OCI-LY7 (cell line): ENCODE measurements around the gene DLGAP1. TPM values are rescaled to one million over a fixed set of nuclear protein-coding genes. Genes with fewer than 3 reads are reported as not detected.

Source experiments
- BruUV-seq: library from RNA; stranded (reverse); fragments of 400-500 nt; replicated peaks from 2 replicates; lab custom pipeline; 2021; lab: Mats Ljungman, UMichigan
- CTCF ChIA-PET: fragments of 300-600 bp; sonication (Branson Sonifier 250); formaldehyde crosslinking; loops from one replicate; lab custom pipeline; 2022; ENCODE audit warnings: antibody characterized with exemption; ENCODE audit not compliant: unreplicated experiment; lab: Charles Lee
- POLR2A ChIA-PET: fragments of 300-600 bp; sonication (Branson Sonifier 250); formaldehyde crosslinking; loops from one replicate; lab custom pipeline; 2022; ENCODE audit warnings: antibody characterized with exemption; lab: Charles Lee
- DNase-seq: peaks from one replicate; pipeline ENCODE4 v3.0.0-alpha.2; 2015; ENCODE audit warnings: low spot score
- H2AFZ ChIP-seq: fragments of 200-600 bp; sonication (generic), shearing (Covaris generic); 2 replicates; pipeline ENCODE4 v1.6.1; 2014; ENCODE audit warnings: mild to moderate bottlenecking, antibody characterized with exemption, low read length, moderate library complexity
- H3K27ac ChIP-seq: fragments of 200-600 bp; sonication (generic); 2 replicates; pipeline ENCODE4 v1.5.1; 2014; ENCODE audit warnings: mixed run types, low read depth, mild to moderate bottlenecking, moderate library complexity, low read length, inconsistent platforms; ENCODE audit not compliant: poor library complexity, severe bottlenecking
- H3K36me3 ChIP-seq: fragments of 200-600 bp; sonication (generic); 2 replicates; pipeline ENCODE4 v1.6.1; 2014; ENCODE audit warnings: mild to moderate bottlenecking, antibody characterized with exemption, low read length, moderate library complexity, mixed read lengths; ENCODE audit not compliant: insufficient read depth
- H3K4me1 ChIP-seq: fragments of 200-600 bp; sonication (generic); 2 replicates; pipeline ENCODE4 v1.5.1; 2014; ENCODE audit warnings: mild to moderate bottlenecking, low read length; ENCODE audit not compliant: insufficient read depth, poor library complexity, severe bottlenecking
- H3K4me2 ChIP-seq: fragments of 200-600 bp; sonication (generic); 2 replicates; pipeline ENCODE4 v1.6.1; 2014; ENCODE audit warnings: mild to moderate bottlenecking, low read length
- H3K4me3 ChIP-seq: fragments of 200-600 bp; sonication (generic); 2 replicates; pipeline ENCODE4 v1.5.1; 2014; ENCODE audit warnings: mild to moderate bottlenecking, low read depth, low read length; ENCODE audit not compliant: poor library complexity, severe bottlenecking
- H3K79me2 ChIP-seq: fragments of 200-600 bp; sonication (generic); 2 replicates; pipeline ENCODE4 v1.6.1; 2016; ENCODE audit warnings: low read depth, mild to moderate bottlenecking, low read length, moderate library complexity, mixed read lengths; ENCODE audit not compliant: insufficient read depth
- H3K9me2 ChIP-seq: fragments of 200-600 bp; sonication (generic); 2 replicates; pipeline ENCODE4 v1.6.1; 2016; ENCODE audit warnings: mild to moderate bottlenecking, low read length, mixed read lengths; ENCODE audit not compliant: insufficient read depth
- H3K9me3 ChIP-seq: fragments of 200-600 bp; sonication (generic); 2 replicates; pipeline ENCODE4 v1.6.1; 2014; ENCODE audit warnings: mild to moderate bottlenecking, mixed run types, low read length, mixed read lengths
- H4K20me1 ChIP-seq: fragments of 200-600 bp; sonication (generic); 2 replicates; pipeline ENCODE4 v1.6.1; 2014; ENCODE audit warnings: mild to moderate bottlenecking, antibody characterized with exemption, low read length, moderate library complexity, mixed read lengths; ENCODE audit not compliant: insufficient read depth
- EZH2phosphoT487 ChIP-seq: fragments of 200-600 bp; sonication (generic); IDR thresholded peaks from 2 replicates; pipeline ENCODE4 v1.6.1; 2018; ENCODE audit warnings: low read depth, borderline replicate concordance, mild to moderate bottlenecking, mixed run types, antibody characterized with exemption, low read length, moderate library complexity, mixed read lengths
- intact Hi-C: fragments of 100-400 bp; cut with micrococcal nuclease; formaldehyde crosslinking; loops from one replicate; pipeline ENCODE4 v1.10.0; 2022; ENCODE audit not compliant: unreplicated experiment
- total RNA-seq, 2 experiments: library from RNA; depleted of rRNA in 1 of 2; stranded (reverse); fragments of >200 nt in 1 of 2; shearing (Covaris generic) in 1 of 2; gene quantifications; 2 replicates each; pipeline ENCODE4 v1.2.3, GENCODE V29; 2014 to 2022
- TF ChIP-seq, protein P1 (sequence below): fragments of 200-600 bp; sonication (generic); conservative IDR thresholded peaks from 2 replicates; pipeline ENCODE4 v1.5.1; 2014; ENCODE audit warnings: mild to moderate bottlenecking, antibody characterized with exemption, low read length, moderate library complexity, mixed read lengths

The DLGAP1 gene
- total RNA-seq, 2 experiments from 2014 or later: 0.22 TPM; not detected in 1

DNA sequence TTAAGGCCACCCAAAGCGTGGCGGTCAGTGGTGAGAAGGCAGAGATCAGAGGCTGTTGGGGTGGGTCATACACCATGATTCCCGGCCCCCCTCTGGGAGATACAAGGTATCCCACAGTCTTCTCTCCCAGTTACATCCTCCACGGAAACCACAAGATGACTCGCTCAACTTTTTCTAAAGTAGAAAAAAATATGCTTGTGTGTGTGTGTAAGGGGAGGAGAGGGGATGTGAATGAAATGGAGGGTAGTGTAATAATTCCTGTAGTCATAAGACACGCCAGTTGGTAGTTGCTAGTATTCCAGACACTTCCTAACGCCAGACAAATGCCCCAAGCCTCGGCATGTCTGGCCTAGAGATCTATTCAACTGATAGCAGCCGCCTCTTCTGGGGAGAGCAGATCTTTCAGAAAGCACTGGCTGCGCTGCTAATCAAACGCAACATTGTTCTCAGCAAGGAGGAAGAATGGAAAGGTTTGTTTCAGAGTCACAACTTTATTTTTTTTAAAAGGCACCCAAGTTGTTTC is 861.7 kb downstream of the DLGAP1 start:
- H3K4me2 ChIP-seq: peak overlapping the region; percentile 97
- H3K9me2 ChIP-seq: no peaks in the 10 kb centered on the region
- TSS peak; percentile 95 for BruUV-seq
- intact Hi-C loops: loop anchor here (10.0 kb wide), 1 partner anchor 939 kb away; the partner anchor contains the start of gene SMCHD1
- H3K27ac ChIP-seq: peak overlapping the region; percentile 95
- peak overlapping the region; percentile 67; the same call in 1 of the 2 replicates for H2AFZ ChIP-seq
- TF ChIP-seq EZH2phosphoT487: no peak
- TF ChIP-seq, protein P1, sequence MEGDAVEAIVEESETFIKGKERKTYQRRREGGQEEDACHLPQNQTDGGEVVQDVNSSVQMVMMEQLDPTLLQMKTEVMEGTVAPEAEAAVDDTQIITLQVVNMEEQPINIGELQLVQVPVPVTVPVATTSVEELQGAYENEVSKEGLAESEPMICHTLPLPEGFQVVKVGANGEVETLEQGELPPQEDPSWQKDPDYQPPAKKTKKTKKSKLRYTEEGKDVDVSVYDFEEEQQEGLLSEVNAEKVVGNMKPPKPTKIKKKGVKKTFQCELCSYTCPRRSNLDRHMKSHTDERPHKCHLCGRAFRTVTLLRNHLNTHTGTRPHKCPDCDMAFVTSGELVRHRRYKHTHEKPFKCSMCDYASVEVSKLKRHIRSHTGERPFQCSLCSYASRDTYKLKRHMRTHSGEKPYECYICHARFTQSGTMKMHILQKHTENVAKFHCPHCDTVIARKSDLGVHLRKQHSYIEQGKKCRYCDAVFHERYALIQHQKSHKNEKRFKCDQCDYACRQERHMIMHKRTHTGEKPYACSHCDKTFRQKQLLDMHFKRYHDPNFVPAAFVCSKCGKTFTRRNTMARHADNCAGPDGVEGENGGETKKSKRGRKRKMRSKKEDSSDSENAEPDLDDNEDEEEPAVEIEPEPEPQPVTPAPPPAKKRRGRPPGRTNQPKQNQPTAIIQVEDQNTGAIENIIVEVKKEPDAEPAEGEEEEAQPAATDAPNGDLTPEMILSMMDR: no peak
- H3K4me3 ChIP-seq: peak overlapping the region; percentile 79
- no peaks in the 10 kb centered on the region for H4K20me1 ChIP-seq
- peaks cover 34% of the 10 kb centered on the region for H3K79me2 ChIP-seq
- POLR2A ChIA-PET: interaction anchor here (0.6 to 5.3 kb wide), 13 partner anchors 10 to 1540 kb away, joined by 3 to 44 read pairs (median 9); no protein-coding TSS in a partner anchor
- DNase-seq: no peak
- peaks cover 81% of the 10 kb centered on the region for H3K4me1 ChIP-seq
- H3K9me3 ChIP-seq: no peaks in the 10 kb centered on the region
- peaks cover 11% of the 10 kb centered on the region; the same call in 1 of the 2 replicates for H3K36me3 ChIP-seq
- CTCF ChIA-PET: interaction anchor here (0.6 to 2.4 kb wide), 4 partner anchors 8 to 322 kb away, joined by 3 to 12 read pairs (median 8); no protein-coding TSS in a partner anchor

DNA sequence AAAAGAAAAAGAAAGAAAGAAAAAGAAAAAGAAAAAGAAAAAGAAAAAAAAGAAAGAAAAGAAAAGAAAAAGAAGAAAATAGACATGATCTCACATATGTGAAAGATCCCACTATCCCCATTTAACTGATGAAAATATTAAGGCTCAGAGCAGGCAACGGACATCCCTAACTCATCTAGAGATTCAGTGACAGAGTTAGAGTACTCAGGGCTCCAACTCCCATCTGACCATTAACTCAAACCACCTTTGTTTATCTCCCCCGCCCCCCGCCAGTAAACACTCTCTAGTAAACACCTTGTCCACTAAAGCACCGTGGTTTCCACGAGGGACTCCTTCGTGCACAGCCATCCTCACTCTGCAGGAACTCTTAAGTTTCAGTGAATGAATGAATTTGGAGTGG is 862.2 kb downstream of the DLGAP1 start:
- H3K4me3 ChIP-seq: peak overlapping the region; percentile 79
- peak overlapping the region; percentile 97 for H3K4me2 ChIP-seq
- H3K79me2 ChIP-seq: peaks cover 34% of the 10 kb centered on the region
- ChIA-PET CTCF (interaction anchor here (0.6 to 2.2 kb wide), 2 partner anchors 73 to 321 kb away, joined by 3 to 10 read pairs; no protein-coding TSS in a partner anchor), POLR2A (interaction anchor here (0.6 to 2.3 kb wide), 3 partner anchors 190 to 313 kb away, joined by 3 to 11 read pairs (median 9); no protein-coding TSS in a partner anchor)
- H3K4me1 ChIP-seq: peaks cover 84% of the 10 kb centered on the region
- peak overlapping the region; percentile 67; the same call in 1 of the 2 replicates for H2AFZ ChIP-seq
- no TSS peak for BruUV-seq
- no peak for TF ChIP-seq EZH2phosphoT487
- TF ChIP-seq, protein P1: no peak
- H4K20me1 ChIP-seq: no peaks in the 10 kb centered on the region
- peaks cover 2% of the 10 kb centered on the region; the same call in 1 of the 2 replicates for H3K9me3 ChIP-seq
- no peak for DNase-seq
- H3K9me2 ChIP-seq: no peaks in the 10 kb centered on the region
- peak overlapping the region; percentile 95 for H3K27ac ChIP-seq
- intact Hi-C loops: loop anchor here (10.0 kb wide), 1 partner anchor 938 kb away; the partner anchor contains the start of gene SMCHD1
- peaks cover 9% of the 10 kb centered on the region; the same call in 1 of the 2 replicates for H3K36me3 ChIP-seq
